ENCODE data around the gene CYFIP2.
"Not testable (repeated sequence)": the region's sequence is repeated elsewhere in the genome, so short reads cannot be mapped to it uniquely, and the experiment has no call there.

CYFIP2 gene

DNA sequence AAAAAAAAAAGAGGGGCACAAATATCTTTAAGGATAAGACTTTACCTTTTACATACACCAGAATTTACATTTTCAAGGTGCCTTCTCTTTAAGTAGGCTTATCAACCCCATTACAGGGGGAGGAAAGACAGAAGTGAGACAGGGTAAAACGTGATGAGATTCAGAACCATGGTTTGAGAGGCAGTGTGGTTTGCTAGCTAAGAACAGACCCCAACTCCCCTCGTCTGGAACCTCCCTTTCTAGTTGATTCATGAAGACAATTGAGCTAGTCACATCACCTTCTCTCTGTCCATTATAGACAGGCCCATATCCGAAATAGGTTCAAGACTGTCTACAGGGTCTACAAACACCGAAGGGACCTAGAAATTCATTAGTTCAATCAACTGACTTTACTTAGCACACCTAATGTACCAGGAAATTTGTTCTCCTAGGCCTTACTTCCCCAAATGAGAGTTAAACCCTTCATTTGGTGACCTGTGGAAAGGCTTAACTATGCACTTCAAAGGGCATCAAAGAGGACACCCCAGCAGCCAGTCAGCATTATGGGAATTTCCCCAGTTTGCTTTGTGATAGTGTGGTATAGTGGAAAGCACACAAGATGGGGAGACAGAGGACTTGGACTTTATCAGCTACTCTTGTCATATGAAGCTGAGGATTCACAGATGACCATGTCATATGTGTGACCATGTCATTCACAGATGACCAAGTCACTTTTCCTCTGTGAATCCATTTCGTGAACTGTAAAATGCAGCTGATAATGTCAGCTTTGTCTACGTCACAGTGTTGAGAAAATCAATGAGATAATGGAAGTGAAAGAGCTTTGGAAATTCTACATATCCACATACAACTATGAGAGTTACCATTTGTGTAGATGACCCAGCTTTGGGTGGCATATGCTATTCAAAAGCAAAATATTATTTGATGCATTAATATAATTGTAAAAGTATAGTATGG is 40.2 kb upstream of the CYFIP2 start:
- DNase-seq (ENCODE audit: insufficient read length, low spot score), result no peak
- no peak for FAIRE-seq
- TF ChIP-seq, protein P1, sequence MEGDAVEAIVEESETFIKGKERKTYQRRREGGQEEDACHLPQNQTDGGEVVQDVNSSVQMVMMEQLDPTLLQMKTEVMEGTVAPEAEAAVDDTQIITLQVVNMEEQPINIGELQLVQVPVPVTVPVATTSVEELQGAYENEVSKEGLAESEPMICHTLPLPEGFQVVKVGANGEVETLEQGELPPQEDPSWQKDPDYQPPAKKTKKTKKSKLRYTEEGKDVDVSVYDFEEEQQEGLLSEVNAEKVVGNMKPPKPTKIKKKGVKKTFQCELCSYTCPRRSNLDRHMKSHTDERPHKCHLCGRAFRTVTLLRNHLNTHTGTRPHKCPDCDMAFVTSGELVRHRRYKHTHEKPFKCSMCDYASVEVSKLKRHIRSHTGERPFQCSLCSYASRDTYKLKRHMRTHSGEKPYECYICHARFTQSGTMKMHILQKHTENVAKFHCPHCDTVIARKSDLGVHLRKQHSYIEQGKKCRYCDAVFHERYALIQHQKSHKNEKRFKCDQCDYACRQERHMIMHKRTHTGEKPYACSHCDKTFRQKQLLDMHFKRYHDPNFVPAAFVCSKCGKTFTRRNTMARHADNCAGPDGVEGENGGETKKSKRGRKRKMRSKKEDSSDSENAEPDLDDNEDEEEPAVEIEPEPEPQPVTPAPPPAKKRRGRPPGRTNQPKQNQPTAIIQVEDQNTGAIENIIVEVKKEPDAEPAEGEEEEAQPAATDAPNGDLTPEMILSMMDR (IDR thresholded peaks at IDR 0.05; ENCODE audit: insufficient read depth, missing control alignments), result no peak

DNA sequence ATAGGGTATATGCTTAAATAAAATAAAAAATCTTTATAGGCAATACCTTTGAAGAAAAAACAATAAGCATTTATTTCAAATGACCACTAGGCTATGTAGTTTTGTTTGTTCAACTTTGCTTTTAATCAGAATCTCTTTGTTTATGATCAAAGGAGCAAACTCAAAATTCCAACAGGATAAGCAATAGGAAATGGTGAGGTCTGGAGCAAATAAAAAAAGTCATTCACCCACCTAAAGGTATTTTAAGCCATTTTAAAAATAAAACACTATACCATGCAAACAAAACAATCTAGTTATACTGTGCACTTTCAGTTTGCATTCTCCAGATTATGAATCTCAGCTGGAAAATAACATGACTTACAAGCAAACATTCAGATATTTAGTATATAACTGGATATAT is 35.3 kb upstream of the CYFIP2 start:
- TF ChIP-seq, protein P1 (IDR thresholded peaks at IDR 0.05; ENCODE audit: insufficient read depth, missing control alignments), result no peak
- DNase-seq (ENCODE audit: insufficient read length, low spot score) (no peak), FAIRE-seq (no peak)

GRCh38 chr5:157232706-157233105 is 33.2 kb upstream of the CYFIP2 start:
- DNase-seq (ENCODE audit: insufficient read length, low spot score) (no peak), FAIRE-seq (no peak)
- TF ChIP-seq, protein P1 (IDR thresholded peaks at IDR 0.05; ENCODE audit: insufficient read depth, missing control alignments), result no peak

- TF ChIP-seq, protein P1 (IDR thresholded peaks at IDR 0.05; ENCODE audit: insufficient read depth, missing control alignments), result no peak
- no peak for DNase-seq (ENCODE audit: insufficient read length, low spot score)
- FAIRE-seq, result no peak
Measured at GRCh38 chr5:157233515-157233914, 32.4 kb upstream of the CYFIP2 start.

- TF ChIP-seq, protein P1 (IDR thresholded peaks at IDR 0.05; ENCODE audit: insufficient read depth, missing control alignments), result no peak
- no peak for DNase-seq (ENCODE audit: insufficient read length, low spot score)
- FAIRE-seq, result no peak
Measured at GRCh38 chr5:157236423-157236822, 29.5 kb upstream of the CYFIP2 start.

- FAIRE-seq (no peak), DNase-seq (ENCODE audit: insufficient read length, low spot score) (no peak)
- TF ChIP-seq, protein P1 (IDR thresholded peaks at IDR 0.05; ENCODE audit: insufficient read depth, missing control alignments), result no peak
Measured at GRCh38 chr5:157241483-157241882, 24.4 kb upstream of the CYFIP2 start.

DNA sequence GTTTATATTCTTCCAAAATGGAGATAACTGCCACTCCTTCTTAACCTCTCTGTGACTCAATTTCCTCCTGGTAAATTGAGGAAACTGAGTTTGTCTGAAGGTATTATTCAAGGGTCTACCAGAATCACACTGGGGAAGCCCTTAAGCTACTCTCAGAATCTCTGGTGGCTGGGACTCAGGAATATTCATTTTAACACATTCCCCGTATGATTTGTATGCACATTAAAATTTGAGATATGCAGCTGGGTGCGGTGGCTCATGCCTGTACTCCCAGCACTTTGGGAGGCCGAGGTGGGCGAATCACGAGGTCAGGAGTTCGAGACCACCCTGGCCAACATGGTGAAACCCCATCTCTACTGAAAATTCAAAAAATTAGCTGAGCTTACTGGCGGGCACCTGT is 21.2 kb upstream of the CYFIP2 start:
- not testable (repeated sequence) for DNase-seq (ENCODE audit: insufficient read length, low spot score); FAIRE-seq

Measured in D721Med (cell line).